Right lobe of liver (tissue), 6 donors: ENCODE data around the gene AKR1B1. TPM values are rescaled to one million over a fixed set of nuclear protein-coding genes. Genes with fewer than 3 reads are reported as not detected.

Experiments
- ATAC-seq, 4 donors: fragments of 200-7000 bp; cut with Tn5 transposase; one replicate each; pipeline ENCODE4 v1.9.1; 2020; ENCODE audit warnings: mild to moderate bottlenecking in 4 of 4, moderate library complexity in 4 of 4
- DNase-seq, 3 donors: peaks; one replicate each; pipeline ENCODE4 v3.0.0-alpha.2; 2020
- H3K27ac ChIP-seq, 3 donors: fragments of 200-600 bp; one replicate each; pipeline ENCODE4 v1.8.0; 2022
- H3K27me3 ChIP-seq, 2 donors: fragments of 200-600 bp; one replicate each; pipeline ENCODE4 v1.8.0; 2022
- H3K36me3 ChIP-seq, 4 donors: fragments of 200-600 bp; sonication (generic) in 1 of 4; one replicate each; pipeline versions ENCODE4 v1.5.1 to v1.8.0; 2017 to 2022; ENCODE audit warnings: control low read depth in 1 of 4
- H3K4me1 ChIP-seq, 4 donors: fragments of 200-600 bp; sonication (generic) in 1 of 4; one replicate each; pipeline versions ENCODE4 v1.5.1 to v1.8.0; 2017 to 2022; ENCODE audit warnings: control low read depth in 1 of 4
- H3K4me3 ChIP-seq, 3 donors: fragments of 200-600 bp; one replicate each; pipeline ENCODE4 v1.8.0; 2022
- H3K9me3 ChIP-seq, 4 donors: fragments of 200-600 bp; sonication (generic) in 1 of 4; one replicate each; pipeline versions ENCODE4 v1.5.1 to v1.8.0; 2017 to 2022; ENCODE audit warnings: control low read depth in 1 of 4
- CTCF ChIP-seq, 4 donors: fragments of 200-600 bp in 3 of 4; fragments of 450-650 bp in 1 of 4; IDR thresholded peaks; one replicate each; pipeline versions ENCODE4 v1.5.1 to v1.8.0; 2016 to 2022; ENCODE audit warnings: antibody characterized with exemption in 4 of 4, mild to moderate bottlenecking in 2 of 4
- POLR2A ChIP-seq: fragments of 450-650 bp; IDR thresholded peaks from one replicate; pipeline ENCODE4 v1.6.1; 2017; ENCODE audit warnings: antibody characterized with exemption, mild to moderate bottlenecking
- WGBS: methylation state at CpG from one replicate; pipeline ENCODE4 v1.1.6; 2018; ENCODE audit warnings: low coverage, low lambda C conversion rate; ENCODE audit not compliant: insufficient coverage; ENCODE audit errors: missing lambda C conversion rate; 5-methylcytosine and 5-hydroxymethylcytosine counted together
- intact Hi-C, 2 donors: fragments of 100-400 bp; cut with DNase I; formaldehyde crosslinking; loops; one replicate each; pipeline versions ENCODE4 v1.11.2 to v1.14.1; 2022
- total RNA-seq, 6 experiments: library from RNA; depleted of rRNA in 2 of 6; stranded (reverse); fragments of >200 nt in 2 of 6; fragmentation: NEBNext Ultra II Directional in 3 of 6; extraction: Animal tissue kit (Norgen Biotek cat#: 25700) in 3 of 6; gene quantifications; one replicate each; pipeline versions ENCODE4 v1.1.0 to v1.2.4, GENCODE V29; 2016 to 2023
- donor health status: DM: no; HTN: yes; CAD: no.
- donor health status: DM: no; HTN: no; CAD: no.
- donor health status: DM: no; HTN: no; CAD: no.
- donor health status: DM: no; HTN: yes; CAD: no.
- donor health status: DM: no; HTN: yes; CAD: no.

AKR1B1 gene
- total RNA-seq, 6 experiments from 2014 or later, result 6.9 to 18.1 (median 9.7) TPM

- no peaks in the 10 kb centered on the region for H3K9me3 ChIP-seq
- no peaks in the 10 kb centered on the region for H3K27me3 ChIP-seq
- H3K4me3 ChIP-seq, result no peak overlapping the region
- WGBS, result 83% methylated on average over 2 of the region's 4 CpGs
- TF ChIP-seq CTCF (IDR thresholded peaks at IDR 0.05) (no peak), POLR2A (no peak)
- no peaks in the 10 kb centered on the region for H3K4me1 ChIP-seq
- no peak overlapping the region for H3K27ac ChIP-seq
- ATAC-seq (no peak), DNase-seq (no peak)
- intact Hi-C loops, result loop anchor here in 1 of 2 donors (10.0 kb wide), 1 partner anchor 74 kb away; no protein-coding TSS in a partner anchor
- peaks cover 0 to 5% (median 0%) of the 10 kb centered on the region in 4 donors for H3K36me3 ChIP-seq
Observed at GRCh38 chr7:134440476-134440875, 18.4 kb downstream of the AKR1B1 start.

GRCh38 chr7:134440067-134440466 is 18.8 kb downstream of the AKR1B1 start:
- ATAC-seq, result no peak
- intact Hi-C loops, result loop anchor here in 1 of 2 donors (10.0 kb wide), 1 partner anchor 75 kb away; no protein-coding TSS in a partner anchor
- 73% methylated on average over 6 of the region's 8 CpGs for WGBS

DNA sequence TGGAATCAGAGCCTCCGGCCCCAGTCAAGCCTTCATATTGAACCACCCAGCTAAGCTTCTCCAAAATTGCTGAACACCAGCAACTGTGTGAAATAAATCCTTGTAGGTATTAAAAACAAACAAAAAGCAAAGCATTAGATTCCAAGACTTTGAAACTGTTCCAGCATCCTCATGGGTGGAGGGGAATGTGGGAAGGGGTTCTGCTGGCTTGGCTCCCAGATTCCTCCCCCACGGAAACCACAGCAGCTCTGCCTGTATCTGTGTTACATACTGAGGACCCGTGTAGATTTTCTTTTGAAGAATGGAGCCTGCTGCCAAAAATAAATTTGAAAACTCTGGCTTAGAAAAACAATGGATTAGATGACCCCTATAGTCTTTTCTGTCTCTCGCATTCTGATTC is 20.0 kb downstream of the AKR1B1 start:
- Histone ChIP-seq H3K4me3 (no peak overlapping the region), H3K36me3 (peaks cover 0 to 5% (median 0%) of the 10 kb centered on the region in 4 donors), H3K27ac (no peak overlapping the region), H3K27me3 (no peaks in the 10 kb centered on the region), H3K4me1 (no peaks in the 10 kb centered on the region), H3K9me3 (no peaks in the 10 kb centered on the region)
- intact Hi-C loops, result loop anchor here in 1 of 2 donors (10.0 kb wide), 1 partner anchor 176 kb away; no protein-coding TSS in a partner anchor
- no peak for DNase-seq
- no peak for ATAC-seq
- 65% methylated on average over 4 of the region's 4 CpGs for WGBS
- TF ChIP-seq POLR2A (no peak), CTCF (IDR thresholded peaks at IDR 0.05) (no peak)

More at GRCh38 chr7:134440067-134440466, 18.8 kb downstream of the AKR1B1 start:
- peaks cover 0 to 5% (median 0%) of the 10 kb centered on the region in 4 donors for H3K36me3 ChIP-seq
- TF ChIP-seq POLR2A (no peak), CTCF (IDR thresholded peaks at IDR 0.05) (no peak)
- no peak for DNase-seq
- H3K27me3 ChIP-seq, result no peaks in the 10 kb centered on the region
- H3K27ac ChIP-seq, result no peak overlapping the region
- H3K4me3 ChIP-seq, result no peak overlapping the region
- no peaks in the 10 kb centered on the region for H3K9me3 ChIP-seq
- no peaks in the 10 kb centered on the region for H3K4me1 ChIP-seq

DNA sequence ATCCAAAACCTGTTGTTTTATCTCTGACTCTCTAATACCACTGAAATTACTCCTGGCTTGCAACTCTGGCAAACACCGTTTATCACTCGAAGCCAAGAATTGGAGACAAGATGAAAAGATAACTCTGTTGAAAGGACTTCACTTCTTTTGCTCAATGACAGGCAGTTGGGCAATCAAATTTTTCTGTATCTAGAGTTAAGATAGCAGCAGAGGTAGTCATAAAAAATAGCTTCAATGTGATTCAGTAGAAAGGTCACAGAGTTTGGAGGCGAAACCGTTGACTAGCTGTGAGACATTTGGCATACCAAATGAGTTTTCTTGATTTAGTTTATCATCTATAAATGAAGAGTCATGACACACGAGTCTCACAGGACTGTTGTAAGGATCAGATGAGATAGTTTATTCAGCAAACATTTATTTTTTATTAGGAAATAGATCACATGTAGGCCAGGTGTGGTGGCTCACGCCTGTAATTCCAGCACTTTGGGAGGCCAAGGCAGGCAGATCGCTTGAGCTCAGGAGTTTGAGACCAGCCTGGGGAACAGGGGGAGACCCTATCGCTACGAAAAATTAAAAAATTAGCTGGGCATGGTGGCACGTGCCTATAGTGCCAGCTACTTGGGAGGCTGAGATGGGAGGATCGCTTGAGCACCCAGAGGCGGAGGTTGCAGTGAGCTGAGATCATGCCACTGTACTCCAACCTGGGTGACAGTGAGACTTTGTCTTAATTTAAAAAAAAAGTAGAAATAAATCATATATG is 23.6 kb downstream of the AKR1B1 start:
- no peak for TF ChIP-seq CTCF (IDR thresholded peaks at IDR 0.05)
- TF ChIP-seq POLR2A, result no peak
- Histone ChIP-seq H3K9me3 (no peaks in the 10 kb centered on the region), H3K27me3 (no peaks in the 10 kb centered on the region), H3K4me1 (no peaks in the 10 kb centered on the region), H3K27ac (no peak overlapping the region), H3K4me3 (no peak overlapping the region), H3K36me3 (no peaks in the 10 kb centered on the region)
- 62% methylated on average over 11 of the region's 12 CpGs for WGBS
- no peak for DNase-seq
- ATAC-seq, result no peak
- intact Hi-C loops, result loop anchor here in 1 of 2 donors (10.0 kb wide), 1 partner anchor 179 kb away; no protein-coding TSS in a partner anchor
